ENCODE results near the gene ZNF71. TPM values are rescaled to one million over a fixed set of nuclear protein-coding genes. Genes with fewer than 3 reads are reported as not detected.

The ZNF71 gene
- total RNA-seq, 1 experiment from 2014 or later, result 8.0 TPM

DNA sequence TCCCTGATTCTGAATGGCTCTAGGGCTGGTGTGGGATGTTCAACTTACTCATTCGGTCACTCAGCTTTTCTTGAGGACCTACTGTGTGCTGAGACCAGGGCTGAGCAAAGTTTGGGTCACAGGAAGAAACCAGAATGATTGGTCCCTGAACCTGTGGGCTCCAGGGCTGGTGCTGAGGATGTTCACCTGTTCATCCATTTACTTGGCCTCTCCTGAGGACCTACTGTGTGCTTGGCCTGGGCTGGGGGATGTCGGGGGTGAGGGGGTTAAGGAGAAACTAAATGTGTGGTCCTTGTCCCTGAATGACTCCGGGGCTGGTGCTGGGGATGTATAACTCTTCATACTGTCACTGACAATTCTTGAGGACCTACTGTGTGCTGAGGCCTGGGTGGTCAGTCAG is 66.1 kb downstream of the ZNF71 start:
- no peaks in the 10 kb centered on the region for H3K4me1 Mint-ChIP-seq
- no peak overlapping the region for H3K27ac Mint-ChIP-seq
- peaks cover 58% of the 10 kb centered on the region for H3K9me3 Mint-ChIP-seq
- ChIA-PET CTCF (no interaction called here), POLR2A (no interaction called here)
- no peak overlapping the region for H3K4me3 Mint-ChIP-seq
- H3K27me3 Mint-ChIP-seq (ENCODE audit: low read depth), result peaks cover 12% of the 10 kb centered on the region
- no peak for DNase-seq (ENCODE audit: low spot score)
- H3K36me3 Mint-ChIP-seq, result peaks cover 54% of the 10 kb centered on the region
- no peak for ATAC-seq
- TF ChIP-seq ELF4 (CRISPR knock-in tag; IDR thresholded peaks at IDR 0.05; ENCODE audit: low read depth) (no peak), OVOL2 (CRISPR knock-in tag; IDR thresholded peaks at IDR 0.05; ENCODE audit: borderline replicate concordance) (no peak), MYBL2 (CRISPR knock-in tag; IDR thresholded peaks at IDR 0.05) (no peak), ZBTB21 (CRISPR knock-in tag; IDR thresholded peaks at IDR 0.05; ENCODE audit: borderline replicate concordance) (no peak), ZNF671 (CRISPR knock-in tag; IDR thresholded peaks at IDR 0.05) (no peak), SMAD3 (CRISPR knock-in tag; IDR thresholded peaks at IDR 0.05; ENCODE audit: borderline replicate concordance) (no peak), PRRX2 (CRISPR knock-in tag; IDR thresholded peaks at IDR 0.05) (no peak), SOX15 (CRISPR knock-in tag; IDR thresholded peaks at IDR 0.05) (no peak), ZNF232 (CRISPR knock-in tag; IDR thresholded peaks at IDR 0.05) (no peak)
- TF ChIP-seq, protein P1, sequence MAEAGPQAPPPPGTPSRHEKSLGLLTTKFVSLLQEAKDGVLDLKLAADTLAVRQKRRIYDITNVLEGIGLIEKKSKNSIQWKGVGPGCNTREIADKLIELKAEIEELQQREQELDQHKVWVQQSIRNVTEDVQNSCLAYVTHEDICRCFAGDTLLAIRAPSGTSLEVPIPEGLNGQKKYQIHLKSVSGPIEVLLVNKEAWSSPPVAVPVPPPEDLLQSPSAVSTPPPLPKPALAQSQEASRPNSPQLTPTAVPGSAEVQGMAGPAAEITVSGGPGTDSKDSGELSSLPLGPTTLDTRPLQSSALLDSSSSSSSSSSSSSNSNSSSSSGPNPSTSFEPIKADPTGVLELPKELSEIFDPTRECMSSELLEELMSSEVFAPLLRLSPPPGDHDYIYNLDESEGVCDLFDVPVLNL (CRISPR knock-in tag; IDR thresholded peaks at IDR 0.05; ENCODE audit: borderline replicate concordance, low read depth), result no peak
- TF ChIP-seq, protein P2, sequence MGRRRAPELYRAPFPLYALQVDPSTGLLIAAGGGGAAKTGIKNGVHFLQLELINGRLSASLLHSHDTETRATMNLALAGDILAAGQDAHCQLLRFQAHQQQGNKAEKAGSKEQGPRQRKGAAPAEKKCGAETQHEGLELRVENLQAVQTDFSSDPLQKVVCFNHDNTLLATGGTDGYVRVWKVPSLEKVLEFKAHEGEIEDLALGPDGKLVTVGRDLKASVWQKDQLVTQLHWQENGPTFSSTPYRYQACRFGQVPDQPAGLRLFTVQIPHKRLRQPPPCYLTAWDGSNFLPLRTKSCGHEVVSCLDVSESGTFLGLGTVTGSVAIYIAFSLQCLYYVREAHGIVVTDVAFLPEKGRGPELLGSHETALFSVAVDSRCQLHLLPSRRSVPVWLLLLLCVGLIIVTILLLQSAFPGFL (CRISPR knock-in tag; IDR thresholded peaks at IDR 0.05; ENCODE audit: borderline replicate concordance), result no peak
- TF ChIP-seq, protein P3, sequence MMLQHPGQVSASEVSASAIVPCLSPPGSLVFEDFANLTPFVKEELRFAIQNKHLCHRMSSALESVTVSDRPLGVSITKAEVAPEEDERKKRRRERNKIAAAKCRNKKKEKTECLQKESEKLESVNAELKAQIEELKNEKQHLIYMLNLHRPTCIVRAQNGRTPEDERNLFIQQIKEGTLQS (CRISPR knock-in tag; conservative IDR thresholded peaks at IDR 0.05), result no peak
- TF ChIP-seq, protein P4, sequence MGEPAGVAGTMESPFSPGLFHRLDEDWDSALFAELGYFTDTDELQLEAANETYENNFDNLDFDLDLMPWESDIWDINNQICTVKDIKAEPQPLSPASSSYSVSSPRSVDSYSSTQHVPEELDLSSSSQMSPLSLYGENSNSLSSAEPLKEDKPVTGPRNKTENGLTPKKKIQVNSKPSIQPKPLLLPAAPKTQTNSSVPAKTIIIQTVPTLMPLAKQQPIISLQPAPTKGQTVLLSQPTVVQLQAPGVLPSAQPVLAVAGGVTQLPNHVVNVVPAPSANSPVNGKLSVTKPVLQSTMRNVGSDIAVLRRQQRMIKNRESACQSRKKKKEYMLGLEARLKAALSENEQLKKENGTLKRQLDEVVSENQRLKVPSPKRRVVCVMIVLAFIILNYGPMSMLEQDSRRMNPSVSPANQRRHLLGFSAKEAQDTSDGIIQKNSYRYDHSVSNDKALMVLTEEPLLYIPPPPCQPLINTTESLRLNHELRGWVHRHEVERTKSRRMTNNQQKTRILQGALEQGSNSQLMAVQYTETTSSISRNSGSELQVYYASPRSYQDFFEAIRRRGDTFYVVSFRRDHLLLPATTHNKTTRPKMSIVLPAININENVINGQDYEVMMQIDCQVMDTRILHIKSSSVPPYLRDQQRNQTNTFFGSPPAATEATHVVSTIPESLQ (CRISPR knock-in tag; IDR thresholded peaks at IDR 0.05), result no peak
- TF ChIP-seq, protein P5, sequence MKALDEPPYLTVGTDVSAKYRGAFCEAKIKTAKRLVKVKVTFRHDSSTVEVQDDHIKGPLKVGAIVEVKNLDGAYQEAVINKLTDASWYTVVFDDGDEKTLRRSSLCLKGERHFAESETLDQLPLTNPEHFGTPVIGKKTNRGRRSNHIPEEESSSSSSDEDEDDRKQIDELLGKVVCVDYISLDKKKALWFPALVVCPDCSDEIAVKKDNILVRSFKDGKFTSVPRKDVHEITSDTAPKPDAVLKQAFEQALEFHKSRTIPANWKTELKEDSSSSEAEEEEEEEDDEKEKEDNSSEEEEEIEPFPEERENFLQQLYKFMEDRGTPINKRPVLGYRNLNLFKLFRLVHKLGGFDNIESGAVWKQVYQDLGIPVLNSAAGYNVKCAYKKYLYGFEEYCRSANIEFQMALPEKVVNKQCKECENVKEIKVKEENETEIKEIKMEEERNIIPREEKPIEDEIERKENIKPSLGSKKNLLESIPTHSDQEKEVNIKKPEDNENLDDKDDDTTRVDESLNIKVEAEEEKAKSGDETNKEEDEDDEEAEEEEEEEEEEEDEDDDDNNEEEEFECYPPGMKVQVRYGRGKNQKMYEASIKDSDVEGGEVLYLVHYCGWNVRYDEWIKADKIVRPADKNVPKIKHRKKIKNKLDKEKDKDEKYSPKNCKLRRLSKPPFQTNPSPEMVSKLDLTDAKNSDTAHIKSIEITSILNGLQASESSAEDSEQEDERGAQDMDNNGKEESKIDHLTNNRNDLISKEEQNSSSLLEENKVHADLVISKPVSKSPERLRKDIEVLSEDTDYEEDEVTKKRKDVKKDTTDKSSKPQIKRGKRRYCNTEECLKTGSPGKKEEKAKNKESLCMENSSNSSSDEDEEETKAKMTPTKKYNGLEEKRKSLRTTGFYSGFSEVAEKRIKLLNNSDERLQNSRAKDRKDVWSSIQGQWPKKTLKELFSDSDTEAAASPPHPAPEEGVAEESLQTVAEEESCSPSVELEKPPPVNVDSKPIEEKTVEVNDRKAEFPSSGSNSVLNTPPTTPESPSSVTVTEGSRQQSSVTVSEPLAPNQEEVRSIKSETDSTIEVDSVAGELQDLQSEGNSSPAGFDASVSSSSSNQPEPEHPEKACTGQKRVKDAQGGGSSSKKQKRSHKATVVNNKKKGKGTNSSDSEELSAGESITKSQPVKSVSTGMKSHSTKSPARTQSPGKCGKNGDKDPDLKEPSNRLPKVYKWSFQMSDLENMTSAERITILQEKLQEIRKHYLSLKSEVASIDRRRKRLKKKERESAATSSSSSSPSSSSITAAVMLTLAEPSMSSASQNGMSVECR (CRISPR knock-in tag; IDR thresholded peaks at IDR 0.05; ENCODE audit: borderline replicate concordance), result no peak
- TF ChIP-seq, protein P6, sequence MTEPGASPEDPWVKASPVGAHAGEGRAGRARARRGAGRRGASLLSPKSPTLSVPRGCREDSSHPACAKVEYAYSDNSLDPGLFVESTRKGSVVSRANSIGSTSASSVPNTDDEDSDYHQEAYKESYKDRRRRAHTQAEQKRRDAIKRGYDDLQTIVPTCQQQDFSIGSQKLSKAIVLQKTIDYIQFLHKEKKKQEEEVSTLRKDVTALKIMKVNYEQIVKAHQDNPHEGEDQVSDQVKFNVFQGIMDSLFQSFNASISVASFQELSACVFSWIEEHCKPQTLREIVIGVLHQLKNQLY (CRISPR knock-in tag; IDR thresholded peaks at IDR 0.05), result no peak
- TF ChIP-seq, protein P7, sequence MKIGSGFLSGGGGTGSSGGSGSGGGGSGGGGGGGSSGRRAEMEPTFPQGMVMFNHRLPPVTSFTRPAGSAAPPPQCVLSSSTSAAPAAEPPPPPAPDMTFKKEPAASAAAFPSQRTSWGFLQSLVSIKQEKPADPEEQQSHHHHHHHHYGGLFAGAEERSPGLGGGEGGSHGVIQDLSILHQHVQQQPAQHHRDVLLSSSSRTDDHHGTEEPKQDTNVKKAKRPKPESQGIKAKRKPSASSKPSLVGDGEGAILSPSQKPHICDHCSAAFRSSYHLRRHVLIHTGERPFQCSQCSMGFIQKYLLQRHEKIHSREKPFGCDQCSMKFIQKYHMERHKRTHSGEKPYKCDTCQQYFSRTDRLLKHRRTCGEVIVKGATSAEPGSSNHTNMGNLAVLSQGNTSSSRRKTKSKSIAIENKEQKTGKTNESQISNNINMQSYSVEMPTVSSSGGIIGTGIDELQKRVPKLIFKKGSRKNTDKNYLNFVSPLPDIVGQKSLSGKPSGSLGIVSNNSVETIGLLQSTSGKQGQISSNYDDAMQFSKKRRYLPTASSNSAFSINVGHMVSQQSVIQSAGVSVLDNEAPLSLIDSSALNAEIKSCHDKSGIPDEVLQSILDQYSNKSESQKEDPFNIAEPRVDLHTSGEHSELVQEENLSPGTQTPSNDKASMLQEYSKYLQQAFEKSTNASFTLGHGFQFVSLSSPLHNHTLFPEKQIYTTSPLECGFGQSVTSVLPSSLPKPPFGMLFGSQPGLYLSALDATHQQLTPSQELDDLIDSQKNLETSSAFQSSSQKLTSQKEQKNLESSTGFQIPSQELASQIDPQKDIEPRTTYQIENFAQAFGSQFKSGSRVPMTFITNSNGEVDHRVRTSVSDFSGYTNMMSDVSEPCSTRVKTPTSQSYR (CRISPR knock-in tag; IDR thresholded peaks at IDR 0.05), result no peak
- TF ChIP-seq, protein P8, sequence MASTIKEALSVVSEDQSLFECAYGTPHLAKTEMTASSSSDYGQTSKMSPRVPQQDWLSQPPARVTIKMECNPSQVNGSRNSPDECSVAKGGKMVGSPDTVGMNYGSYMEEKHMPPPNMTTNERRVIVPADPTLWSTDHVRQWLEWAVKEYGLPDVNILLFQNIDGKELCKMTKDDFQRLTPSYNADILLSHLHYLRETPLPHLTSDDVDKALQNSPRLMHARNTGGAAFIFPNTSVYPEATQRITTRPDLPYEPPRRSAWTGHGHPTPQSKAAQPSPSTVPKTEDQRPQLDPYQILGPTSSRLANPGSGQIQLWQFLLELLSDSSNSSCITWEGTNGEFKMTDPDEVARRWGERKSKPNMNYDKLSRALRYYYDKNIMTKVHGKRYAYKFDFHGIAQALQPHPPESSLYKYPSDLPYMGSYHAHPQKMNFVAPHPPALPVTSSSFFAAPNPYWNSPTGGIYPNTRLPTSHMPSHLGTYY (CRISPR knock-in tag; IDR thresholded peaks at IDR 0.05), result no peak
- TF ChIP-seq, protein P9, sequence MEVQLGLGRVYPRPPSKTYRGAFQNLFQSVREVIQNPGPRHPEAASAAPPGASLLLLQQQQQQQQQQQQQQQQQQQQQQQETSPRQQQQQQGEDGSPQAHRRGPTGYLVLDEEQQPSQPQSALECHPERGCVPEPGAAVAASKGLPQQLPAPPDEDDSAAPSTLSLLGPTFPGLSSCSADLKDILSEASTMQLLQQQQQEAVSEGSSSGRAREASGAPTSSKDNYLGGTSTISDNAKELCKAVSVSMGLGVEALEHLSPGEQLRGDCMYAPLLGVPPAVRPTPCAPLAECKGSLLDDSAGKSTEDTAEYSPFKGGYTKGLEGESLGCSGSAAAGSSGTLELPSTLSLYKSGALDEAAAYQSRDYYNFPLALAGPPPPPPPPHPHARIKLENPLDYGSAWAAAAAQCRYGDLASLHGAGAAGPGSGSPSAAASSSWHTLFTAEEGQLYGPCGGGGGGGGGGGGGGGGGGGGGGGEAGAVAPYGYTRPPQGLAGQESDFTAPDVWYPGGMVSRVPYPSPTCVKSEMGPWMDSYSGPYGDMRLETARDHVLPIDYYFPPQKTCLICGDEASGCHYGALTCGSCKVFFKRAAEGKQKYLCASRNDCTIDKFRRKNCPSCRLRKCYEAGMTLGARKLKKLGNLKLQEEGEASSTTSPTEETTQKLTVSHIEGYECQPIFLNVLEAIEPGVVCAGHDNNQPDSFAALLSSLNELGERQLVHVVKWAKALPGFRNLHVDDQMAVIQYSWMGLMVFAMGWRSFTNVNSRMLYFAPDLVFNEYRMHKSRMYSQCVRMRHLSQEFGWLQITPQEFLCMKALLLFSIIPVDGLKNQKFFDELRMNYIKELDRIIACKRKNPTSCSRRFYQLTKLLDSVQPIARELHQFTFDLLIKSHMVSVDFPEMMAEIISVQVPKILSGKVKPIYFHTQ (CRISPR knock-in tag; IDR thresholded peaks at IDR 0.05), result no peak
- TF ChIP-seq, protein P10, sequence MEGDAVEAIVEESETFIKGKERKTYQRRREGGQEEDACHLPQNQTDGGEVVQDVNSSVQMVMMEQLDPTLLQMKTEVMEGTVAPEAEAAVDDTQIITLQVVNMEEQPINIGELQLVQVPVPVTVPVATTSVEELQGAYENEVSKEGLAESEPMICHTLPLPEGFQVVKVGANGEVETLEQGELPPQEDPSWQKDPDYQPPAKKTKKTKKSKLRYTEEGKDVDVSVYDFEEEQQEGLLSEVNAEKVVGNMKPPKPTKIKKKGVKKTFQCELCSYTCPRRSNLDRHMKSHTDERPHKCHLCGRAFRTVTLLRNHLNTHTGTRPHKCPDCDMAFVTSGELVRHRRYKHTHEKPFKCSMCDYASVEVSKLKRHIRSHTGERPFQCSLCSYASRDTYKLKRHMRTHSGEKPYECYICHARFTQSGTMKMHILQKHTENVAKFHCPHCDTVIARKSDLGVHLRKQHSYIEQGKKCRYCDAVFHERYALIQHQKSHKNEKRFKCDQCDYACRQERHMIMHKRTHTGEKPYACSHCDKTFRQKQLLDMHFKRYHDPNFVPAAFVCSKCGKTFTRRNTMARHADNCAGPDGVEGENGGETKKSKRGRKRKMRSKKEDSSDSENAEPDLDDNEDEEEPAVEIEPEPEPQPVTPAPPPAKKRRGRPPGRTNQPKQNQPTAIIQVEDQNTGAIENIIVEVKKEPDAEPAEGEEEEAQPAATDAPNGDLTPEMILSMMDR (IDR thresholded peaks at IDR 0.05), result no peak

All from WTC11 (cell line).